NCI-H82 (cell line): ENCODE data around the gene NANOG.
"Not testable (repeated sequence)": the region's sequence is repeated elsewhere in the genome, so short reads cannot be mapped to it uniquely, and the experiment has no call there.

Source experiments
- DNase-seq: peaks from one replicate; lab custom pipeline; 2025; lab: John Stamatoyannopoulos, UW

The NANOG gene

DNA sequence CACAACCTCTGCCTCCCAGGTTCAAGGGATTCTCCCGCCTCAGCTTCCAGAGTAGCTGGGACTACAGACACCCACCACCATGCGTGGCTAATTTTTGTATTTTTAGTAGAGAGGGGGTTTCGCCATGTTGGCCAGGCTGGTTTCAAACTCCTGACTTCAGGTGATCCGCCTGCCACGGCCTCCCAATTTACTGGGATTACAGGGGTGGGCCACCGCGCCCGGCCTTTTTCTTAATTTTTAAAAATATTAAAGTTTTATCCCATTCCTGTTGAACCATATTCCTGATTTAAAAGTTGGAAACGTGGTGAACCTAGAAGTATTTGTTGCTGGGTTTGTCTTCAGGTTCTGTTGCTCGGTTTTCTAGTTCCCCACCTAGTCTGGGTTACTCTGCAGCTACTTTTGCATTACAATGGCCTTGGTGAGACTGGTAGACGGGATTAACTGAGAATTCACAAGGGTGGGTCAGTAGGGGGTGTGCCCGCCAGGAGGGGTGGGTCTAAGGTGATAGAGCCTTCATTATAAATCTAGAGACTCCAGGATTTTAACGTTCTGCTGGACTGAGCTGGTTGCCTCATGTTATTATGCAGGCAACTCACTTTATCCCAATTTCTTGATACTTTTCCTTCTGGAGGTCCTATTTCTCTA, at the start of gene NANOG:
Gene NANOG, plus strand, starts transcription at position 519 of the 645 bp plus-strand sequence. CDS start 213 bp downstream, outside the sequence.
- DNase-seq = not testable (repeated sequence)

DNA sequence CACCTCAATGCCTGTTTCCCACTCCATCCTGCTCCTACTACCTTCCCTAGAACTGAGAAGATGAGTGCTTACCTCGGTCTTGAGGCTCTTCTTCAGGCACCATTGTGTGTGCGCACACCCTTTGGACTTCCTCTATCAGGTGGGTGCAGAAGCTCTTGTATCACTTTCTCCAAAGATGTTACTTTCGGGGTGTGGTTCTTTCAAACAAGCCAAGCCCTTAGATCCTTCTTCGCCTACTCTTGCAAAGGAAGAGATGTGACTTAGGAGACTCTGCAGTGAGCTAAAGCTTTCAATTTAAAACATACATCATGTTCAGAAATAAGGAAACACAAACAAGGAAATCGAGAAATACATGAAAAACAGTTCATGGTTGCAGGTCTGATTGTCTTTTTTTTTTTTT, 42.0 kb upstream of the NANOG start, which contains the start of gene CLEC4C:
Gene CLEC4C, minus strand, starts transcription at position 130 of the 400 bp plus-strand sequence. Its CDS starts 27 bp downstream, at position 103.
- no peak for DNase-seq

GRCh38 chr12:7748852-7749251, 40.4 kb upstream of the NANOG start:
- no peak for DNase-seq

- DNase-seq = no peak
Observed at GRCh38 chr12:7749442-7749841, 39.8 kb upstream of the NANOG start.

DNA sequence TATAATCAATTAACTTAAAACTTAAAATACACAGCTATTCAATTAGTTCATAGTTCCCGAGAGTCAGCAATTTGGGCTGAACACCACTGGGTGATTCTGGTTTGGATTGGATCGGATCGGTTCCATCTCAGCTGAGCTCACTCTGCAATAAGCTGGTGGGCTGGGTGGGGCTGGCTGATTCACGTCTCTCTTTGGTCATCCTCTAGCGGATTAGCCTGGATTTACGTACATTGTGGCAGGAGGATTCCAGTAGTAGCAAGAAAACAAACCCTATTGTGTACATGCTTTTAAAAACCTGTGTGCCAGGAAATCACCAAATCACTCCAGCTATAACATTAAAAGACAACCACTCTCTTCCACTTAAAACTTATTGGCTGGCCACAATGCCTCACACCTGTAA, 38.9 kb upstream of the NANOG start:
- DNase-seq = peak; percentile 9

- no peak for DNase-seq
Observed at GRCh38 chr12:7751394-7751793, 37.8 kb upstream of the NANOG start.

- DNase-seq = not testable (repeated sequence)
Observed at GRCh38 chr12:7751941-7752922, 37.0 kb upstream of the NANOG start.

GRCh38 chr12:7755668-7756067, 33.5 kb upstream of the NANOG start:
- DNase-seq = not testable (repeated sequence)

DNA sequence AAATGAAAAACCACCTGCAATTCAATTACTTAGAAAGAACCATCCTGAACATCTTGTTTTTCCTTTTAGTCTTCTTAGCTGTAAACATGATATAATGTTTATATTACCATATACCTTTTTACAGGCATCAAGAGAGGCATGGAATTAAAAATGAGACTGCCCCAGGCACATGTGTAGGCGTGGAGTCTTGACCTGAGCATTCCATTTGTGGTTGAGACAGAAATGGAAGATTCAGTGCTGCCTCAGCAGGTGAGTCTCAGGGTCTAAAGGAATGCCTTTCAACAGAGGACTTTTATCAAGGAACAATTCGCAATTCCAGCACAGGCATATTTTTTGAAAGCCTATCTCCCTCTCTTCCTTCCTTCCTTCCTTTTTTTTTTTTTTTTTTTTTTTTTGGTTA, 32.2 kb upstream of the NANOG start:
- no peak for DNase-seq

- DNase-seq = no peak
Observed at GRCh38 chr12:7758766-7759140, 30.4 kb upstream of the NANOG start.

DNA sequence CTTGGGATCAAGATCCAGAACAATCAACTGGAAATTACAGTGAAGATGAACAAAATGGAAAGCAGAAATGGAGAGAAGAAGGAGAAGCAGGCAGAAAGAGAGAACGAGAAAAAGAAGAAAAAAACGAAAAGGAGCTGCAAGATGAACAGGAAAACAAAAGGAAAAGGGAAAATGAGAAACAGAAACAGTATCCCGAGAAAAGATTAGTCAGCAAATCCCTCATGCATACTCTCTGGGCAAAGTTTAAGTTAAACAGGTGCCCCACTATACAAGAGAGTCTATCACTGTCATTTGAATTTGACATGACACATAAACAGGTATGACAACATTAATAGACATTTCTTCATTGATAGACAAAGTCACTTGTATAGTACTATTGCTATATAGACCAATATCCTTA, 19.2 kb upstream of the NANOG start:
- DNase-seq = no peak

- DNase-seq = no peak
Observed at GRCh38 chr12:7781274-7781673, 7.9 kb upstream of the NANOG start.

DNA sequence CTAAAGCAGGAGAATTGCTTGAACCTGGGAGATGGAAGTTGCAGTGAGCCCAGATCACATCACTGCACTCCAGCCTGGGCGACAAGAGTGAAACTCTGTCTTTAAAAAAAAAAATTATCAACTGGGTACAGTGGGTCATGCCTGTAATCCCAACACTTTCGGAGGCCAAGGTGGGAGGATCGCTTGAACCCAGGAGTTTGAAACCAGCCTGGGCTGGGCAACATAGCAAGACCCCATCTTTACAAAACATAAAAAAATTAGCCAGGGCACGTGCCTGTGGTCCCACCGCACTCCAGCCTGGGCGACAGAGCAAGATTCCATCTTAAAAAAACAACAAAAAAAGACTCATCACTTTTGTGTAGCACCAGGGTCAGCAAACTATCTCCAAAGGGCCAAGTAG, 7.1 kb upstream of the NANOG start:
- no peak for DNase-seq

- DNase-seq = not testable (repeated sequence)
Observed at GRCh38 chr12:7783433-7783832, 5.8 kb upstream of the NANOG start.

DNA sequence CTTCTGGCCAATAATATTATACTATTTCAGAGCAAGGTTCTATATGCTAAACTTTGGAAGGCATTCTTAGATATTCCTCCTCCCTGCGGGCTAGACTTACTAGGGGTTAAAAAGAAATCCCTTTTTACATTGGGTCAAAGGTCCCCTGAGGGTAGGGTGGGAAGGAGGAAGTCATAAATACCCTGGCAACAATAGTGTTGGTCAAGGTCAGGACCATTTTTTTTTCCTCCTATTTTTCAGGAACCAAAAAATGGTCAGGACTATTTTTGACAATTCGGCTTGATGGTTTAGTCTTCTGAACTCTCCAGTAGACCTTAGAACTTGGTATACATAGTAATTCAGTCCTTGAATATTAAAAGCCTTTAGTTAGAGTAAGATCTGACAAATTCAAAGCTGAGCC, 4.5 kb upstream of the NANOG start:
- no peak for DNase-seq

- no peak for DNase-seq
Observed at GRCh38 chr12:7787574-7788293, 1.5 kb upstream of the NANOG start.

GRCh38 chr12:7788294-7788660, 925 bp upstream of the NANOG start:
- DNase-seq = no peak

DNA sequence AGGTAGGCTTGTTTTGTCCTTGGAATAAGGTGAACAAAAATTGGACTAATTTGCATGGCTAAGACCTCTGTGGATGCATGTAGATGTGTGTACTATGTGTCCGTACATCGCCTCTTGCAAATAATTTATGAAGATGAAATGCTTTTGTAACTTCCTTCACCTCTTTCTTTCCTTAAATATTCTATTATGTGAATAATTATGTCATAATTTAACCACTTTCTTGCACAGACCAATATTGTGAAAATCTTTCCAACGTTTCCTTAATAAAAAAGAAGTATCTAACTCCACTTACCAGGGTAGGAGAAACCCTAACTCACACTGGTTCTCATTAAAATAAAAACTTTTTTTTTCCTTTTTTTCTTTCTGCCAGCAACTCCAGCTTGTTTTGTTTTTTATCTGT, 4.0 kb downstream of the NANOG start:
- no peak for DNase-seq

DNA sequence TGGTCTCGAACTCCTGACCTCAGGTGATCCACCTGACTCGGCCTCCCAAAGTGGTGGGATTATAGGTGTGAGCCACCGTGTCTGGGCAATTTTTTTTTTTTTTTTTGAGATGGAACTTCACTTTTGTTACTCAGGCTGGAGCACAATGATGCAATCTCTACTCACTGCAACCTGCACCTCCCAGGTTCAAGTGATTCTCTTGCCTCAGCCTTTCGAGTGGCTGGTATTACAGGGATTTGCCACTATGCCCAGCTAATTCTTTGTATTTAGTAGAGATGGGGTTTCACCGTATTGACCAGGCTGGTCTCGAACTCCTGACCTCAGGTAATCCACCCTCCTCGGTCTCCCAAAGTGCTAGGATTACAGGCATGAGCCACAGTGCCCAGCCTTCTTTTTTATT, 8.1 kb downstream of the NANOG start:
- not testable (repeated sequence) for DNase-seq

GRCh38 chr12:7797698-7798398, 8.6 kb downstream of the NANOG start:
- DNase-seq = no peak

- DNase-seq = not testable (repeated sequence)
Observed at GRCh38 chr12:7798750-7799308, 9.6 kb downstream of the NANOG start.
